GM18505 (cell line): ENCODE data around the gene GPR158.

Source experiments
- ATAC-seq: cut with Tn5 transposase; IDR thresholded peaks from one replicate; pipeline ENCODE4 v1.9.1; 2021; ENCODE audit not compliant: unreplicated experiment
- POLR2A ChIP-seq: IDR thresholded peaks from 4 replicates; pipeline ENCODE4 v1.6.1; 2011; ENCODE audit warnings: borderline replicate concordance; ENCODE audit not compliant: insufficient read depth, insufficient read length; ENCODE audit errors: extremely low read depth

GPR158 gene

DNA sequence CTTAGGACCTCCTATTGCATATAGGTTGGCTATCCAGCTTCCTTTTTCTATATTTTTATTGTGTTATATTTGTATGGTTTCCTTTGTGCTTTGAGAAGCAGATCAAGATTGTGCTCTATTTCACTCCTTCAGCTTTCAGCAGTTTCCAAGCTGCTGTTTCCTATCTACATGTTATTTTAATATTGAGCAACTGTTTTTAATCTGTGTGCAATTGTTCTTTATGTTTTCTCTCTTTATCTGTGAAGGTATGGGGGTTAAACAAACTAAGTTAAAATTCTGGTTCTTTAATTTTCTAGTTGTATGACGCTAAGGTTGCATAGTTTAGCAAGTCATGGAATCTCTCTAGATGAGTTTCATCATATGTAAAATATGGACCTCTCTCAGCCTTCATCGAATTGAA is 251.0 kb downstream of the GPR158 start:
- TF ChIP-seq POLR2A, result no peak

DNA sequence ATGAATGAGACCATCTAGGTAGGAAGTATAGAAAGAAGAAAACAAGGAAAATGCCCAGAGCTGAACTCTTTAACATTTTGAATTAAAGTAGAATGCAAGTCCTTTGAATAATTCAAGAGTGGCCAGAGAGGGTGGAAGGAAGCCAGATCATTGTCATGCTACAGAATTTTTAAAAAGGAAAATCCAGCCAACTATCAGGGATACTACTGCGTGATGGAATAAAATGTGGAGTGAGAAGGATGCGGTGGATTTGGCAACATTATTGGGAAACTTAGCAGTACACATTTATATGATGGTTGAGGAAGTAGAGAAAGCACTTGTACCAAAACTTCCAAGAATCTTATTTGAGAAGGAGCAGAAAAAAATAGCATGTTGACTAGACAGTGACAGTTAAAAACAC is 261.6 kb downstream of the GPR158 start:
- ATAC-seq, result no peak
- no peak for TF ChIP-seq POLR2A

More for the DNA sequence above, 251.0 kb downstream of the GPR158 start:
- ATAC-seq, result no peak

DNA sequence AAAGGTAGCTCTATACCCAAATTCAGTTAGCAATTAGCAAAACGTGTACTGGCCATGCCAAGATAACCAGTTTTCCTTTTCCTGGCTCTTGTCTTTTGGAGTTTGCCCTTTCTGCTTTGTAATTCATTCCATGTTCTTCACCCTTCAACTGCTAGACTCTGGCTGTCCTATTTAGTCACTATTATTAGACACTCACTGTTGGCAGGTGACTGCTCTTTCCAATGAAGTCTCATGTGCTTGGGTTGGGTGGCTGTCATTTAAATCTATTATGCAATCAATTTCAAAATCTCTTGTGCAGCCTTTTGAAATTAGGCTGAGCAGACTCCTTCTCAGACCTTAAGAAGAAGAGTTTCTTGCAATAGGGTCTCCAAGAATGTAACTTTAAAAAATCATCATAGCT is 266.5 kb downstream of the GPR158 start:
- ATAC-seq, result no peak
- TF ChIP-seq POLR2A, result no peak

DNA sequence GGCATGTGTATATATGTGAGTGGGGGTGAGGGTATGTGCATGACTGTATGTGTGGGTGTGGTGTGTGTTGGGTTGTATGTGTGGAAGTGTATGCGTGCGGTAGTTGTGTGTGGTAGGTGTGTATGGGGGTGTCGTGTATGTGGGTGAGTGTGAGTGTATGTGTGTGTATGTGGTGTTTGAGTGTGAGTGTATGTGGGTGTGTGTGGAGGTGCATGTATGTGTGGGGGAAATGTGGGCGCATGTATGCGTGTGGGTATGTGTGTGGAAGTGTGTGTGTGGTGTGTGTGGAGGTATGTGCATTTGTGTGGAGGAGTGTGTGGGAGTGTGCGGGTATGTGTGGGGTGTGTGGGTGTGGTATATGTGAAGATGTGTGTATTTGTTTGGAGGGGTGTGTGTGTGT is 269.5 kb downstream of the GPR158 start:
- no peak for TF ChIP-seq POLR2A
- ATAC-seq, result no peak

DNA sequence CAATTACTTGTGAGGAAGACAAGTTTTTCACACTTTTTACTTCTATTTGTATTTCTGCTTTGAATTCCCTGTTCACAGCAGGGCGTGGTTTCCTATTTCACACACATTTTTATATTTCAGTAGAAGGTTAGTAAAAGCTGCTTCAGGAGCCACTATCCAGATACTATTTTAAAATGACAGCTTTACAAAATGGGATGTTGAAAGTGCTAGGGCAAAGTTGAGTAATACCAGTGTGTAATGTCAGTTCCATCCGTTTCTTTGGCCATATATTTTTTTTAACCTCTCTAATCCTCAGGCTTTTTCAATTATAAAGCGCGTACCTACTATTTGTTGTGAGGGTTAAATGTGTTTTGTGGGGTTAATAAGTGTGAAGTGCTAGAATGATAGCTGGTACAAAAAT is 276.6 kb downstream of the GPR158 start:
- no peak for TF ChIP-seq POLR2A
- no peak for ATAC-seq

DNA sequence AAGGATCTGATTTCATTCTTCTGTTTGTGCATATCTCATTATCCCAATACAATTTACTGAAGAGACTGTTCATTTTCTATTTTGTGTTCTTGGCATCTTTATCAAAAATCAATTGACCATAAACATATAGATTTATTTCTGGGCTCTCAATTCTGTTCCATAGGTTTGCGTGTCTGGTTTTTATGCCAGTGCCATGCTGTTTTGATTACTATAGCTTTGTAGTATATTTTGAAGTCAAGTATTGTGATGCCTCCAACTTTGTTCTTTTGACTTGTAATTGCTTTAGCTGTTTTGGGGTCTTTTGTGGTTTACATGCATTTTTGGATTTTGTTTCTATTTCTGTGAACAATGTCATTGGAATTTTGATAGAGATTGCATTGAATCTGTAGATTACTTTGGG is 278.8 kb downstream of the GPR158 start:
- ATAC-seq, result no peak
- TF ChIP-seq POLR2A, result no peak

DNA sequence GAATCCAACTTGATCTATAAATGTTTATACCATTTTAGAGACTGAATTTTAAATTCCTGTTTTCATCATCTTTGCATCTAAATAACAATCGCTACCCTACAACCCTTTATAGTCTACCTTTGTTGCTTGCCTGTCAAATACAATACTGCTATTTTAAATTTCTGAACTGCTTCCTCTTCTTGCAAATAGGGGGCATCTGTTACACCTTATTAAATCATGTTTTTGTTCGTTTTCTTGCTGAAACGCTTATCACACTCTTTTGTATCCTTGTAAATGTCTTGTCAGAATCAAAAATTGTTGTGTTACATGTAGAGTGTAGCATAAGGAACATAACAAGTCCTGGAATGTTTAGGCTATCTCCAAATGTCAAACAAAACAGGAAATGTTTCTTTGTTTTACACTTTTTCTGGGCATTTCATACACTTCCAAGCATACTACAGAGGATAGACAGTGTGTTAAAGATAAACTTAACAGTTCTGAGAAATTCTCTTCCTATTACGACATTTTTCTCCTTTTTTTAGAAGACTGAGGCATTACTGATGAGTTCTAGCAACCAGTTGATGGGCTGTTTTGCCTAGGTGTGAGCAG is 281.3 kb downstream of the GPR158 start:
- no peak for TF ChIP-seq POLR2A
- no peak for ATAC-seq

DNA sequence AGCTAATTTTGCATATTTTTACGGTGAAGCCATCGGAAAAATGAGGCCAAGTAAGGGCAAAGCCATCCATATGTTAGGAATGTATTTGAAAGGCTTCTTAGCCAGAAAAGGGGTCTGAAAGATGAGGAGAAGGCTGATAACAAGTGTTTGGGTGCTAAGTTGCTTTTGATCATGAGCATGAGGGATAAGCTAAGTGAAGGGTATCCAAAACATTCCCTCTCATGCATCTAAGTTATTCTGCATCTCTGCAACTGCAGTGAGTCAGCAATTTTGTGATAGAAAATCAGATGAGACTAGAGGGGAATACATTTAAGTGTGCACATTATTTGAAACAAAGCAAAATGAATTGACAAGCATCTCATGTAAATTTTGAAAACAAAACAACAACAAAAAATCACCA is 282.8 kb downstream of the GPR158 start:
- no peak for TF ChIP-seq POLR2A
- no peak for ATAC-seq

DNA sequence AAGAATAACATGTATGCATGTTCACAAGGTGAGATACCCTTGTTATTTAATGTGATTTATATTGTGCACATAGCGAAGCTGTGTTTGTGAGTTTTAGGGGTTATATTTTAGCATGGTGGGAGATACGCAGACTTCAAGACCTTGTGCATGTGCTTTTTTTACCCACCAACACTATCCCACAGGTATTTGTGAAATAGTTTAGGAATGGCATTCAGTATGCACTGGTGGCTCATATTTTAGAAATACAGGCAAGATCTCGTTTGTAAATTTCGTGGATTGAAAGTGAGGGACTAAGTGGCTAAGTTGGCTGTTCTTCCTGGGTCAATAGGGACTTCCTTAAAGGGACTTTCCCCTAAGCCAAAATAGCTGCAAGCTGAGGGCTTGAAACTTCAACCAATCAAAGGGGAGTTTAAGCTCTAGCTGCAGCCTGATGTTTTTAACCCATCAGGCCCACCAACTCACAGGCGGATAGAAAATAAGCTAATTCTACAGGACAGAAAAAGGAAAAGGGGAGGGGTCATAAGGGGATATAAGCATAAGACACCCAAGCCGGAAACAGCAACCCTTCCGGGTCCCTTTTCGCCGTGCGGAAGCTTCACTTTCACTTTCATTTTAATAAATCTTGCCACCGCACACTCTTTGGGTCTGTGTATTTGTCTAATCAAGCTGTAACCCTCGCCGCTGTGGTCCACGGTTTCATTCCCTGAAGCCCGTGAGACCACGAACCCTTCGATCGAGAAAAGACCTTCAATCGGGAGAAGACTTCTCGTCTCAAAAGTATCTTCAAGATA is 291.0 kb downstream of the GPR158 start:
- no peak for TF ChIP-seq POLR2A
- no peak for ATAC-seq

DNA sequence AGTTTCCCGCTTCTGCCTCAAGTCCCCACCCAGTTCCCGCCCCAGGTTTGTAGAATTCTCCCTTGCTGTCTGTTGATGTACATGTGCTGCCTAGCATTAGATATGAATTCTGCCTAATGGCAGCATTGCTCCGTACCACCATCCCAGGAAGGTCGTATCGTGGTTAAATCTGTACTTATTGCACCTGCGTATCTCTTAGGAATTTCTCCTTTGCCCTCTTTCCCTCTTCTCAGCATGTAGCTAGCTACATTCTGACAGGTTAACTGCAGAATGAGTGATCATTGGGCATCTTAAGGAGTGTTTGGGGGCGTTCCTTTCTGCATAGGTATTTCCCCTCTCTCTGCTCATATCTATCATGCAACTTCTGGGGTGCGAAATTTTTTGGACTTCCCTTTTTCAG is 293.1 kb downstream of the GPR158 start:
- no peak for ATAC-seq

DNA sequence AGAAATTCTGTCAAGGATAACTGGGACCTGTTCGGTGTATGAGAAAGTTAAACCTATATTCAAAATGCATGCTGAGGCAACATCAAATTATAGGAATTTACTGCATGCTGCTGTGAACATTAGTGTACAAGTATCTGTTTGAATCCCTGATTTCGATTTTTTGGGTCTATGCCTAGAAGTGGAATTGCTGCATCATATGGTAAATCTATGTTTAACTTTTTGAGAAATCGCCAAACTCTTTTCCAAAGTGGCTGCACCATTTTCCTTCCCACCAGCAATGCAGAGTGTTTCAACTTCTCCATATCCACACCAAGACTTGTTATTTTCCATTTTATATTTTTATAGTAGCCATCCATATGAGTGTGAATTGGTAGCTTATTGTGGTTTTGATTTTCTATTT is 306.7 kb downstream of the GPR158 start:
- TF ChIP-seq POLR2A, result no peak

More for the DNA sequence above, 293.1 kb downstream of the GPR158 start:
- TF ChIP-seq POLR2A, result no peak

DNA sequence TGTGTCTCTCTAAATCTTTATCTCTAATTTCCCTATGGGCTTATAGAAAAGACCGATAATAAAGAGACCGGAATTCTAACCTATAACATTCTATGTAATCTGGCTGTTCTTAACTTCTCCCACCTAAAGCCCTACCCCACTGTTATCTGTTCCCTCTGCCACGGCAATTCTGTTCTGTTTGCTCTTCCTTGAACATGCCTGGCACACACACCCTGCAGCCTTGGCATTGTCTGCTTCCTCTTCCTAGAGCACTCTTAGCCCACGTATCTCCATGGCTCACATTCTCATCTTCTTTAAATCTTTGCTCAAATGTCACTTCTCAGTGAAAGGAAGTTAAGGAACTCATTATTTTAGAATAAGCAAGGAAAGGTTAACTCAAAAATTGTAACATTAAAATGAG is 309.2 kb downstream of the GPR158 start:
- no peak for TF ChIP-seq POLR2A
- ATAC-seq, result no peak

More for the DNA sequence above, 306.7 kb downstream of the GPR158 start:
- no peak for ATAC-seq

DNA sequence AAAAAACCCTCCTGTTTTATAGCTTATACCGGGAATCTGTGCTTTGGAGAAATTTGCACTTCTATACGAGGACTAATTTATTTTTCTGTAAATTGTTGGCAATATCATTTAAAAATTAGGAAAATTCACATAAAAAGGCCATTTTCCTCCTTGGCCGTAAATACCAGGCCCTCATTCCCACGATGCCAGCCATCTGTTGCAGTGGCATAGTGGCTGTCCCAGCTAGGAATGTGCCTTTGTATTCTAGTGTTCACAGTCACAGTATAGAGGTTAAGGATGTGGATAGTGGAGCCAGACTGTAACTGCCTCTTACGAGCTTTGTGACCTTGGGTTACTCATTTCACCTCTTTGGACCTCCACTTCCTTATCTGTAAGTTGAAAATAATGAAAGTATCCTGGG is 312.5 kb downstream of the GPR158 start:
- ATAC-seq, result no peak
- TF ChIP-seq POLR2A, result no peak

DNA sequence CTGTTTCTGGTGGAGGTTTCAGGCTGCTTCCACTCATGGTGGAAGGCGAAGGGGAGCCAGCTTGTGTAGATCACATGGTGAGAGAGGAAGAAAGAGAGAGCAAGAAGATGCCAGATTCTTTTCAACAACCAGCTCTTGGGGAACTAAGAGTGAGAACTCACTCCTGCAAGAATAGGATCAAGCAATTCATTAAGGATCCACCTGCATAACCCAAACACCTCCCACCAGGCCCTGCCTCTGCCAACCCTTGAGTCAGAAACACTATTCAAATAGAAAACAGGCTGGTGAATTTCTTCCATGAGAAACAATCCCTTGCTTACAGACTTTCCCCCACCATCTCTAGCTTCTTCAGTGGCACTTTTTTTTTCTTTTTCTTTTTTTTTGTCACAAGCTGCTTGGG is 317.2 kb downstream of the GPR158 start:
- no peak for ATAC-seq
- no peak for TF ChIP-seq POLR2A
